DOHH2 (cell line): ENCODE measurements around the gene C19orf85.

Source experiments
- CTCF ChIP-seq: fragments of 200-600 bp; sonication (generic); IDR thresholded peaks from one replicate; pipeline ENCODE4 v1.5.1; 2014; ENCODE audit warnings: antibody characterized with exemption, mild to moderate bottlenecking, low read depth, low read length; ENCODE audit not compliant: poor library complexity, severe bottlenecking
- EZH2phosphoT487 ChIP-seq: fragments of 200-600 bp; sonication (generic); IDR thresholded peaks from 2 replicates; pipeline ENCODE4 v1.6.1; 2017; ENCODE audit warnings: borderline replicate concordance, mild to moderate bottlenecking, antibody characterized with exemption, low read length, moderate library complexity, mixed read lengths

GRCh38 chr19:55434356-55434919 is 30.1 kb downstream of the C19orf85 start:
- TF ChIP-seq CTCF = no peak
- TF ChIP-seq EZH2phosphoT487 = no peak
